HG03432 (cell line): ENCODE data around the gene GRAP2.
"Not testable (repeated sequence)": the region's sequence is repeated elsewhere in the genome, so short reads cannot be mapped to it uniquely, and the experiment has no call there.

Experiments used
- ATAC-seq: cut with Tn5 transposase; IDR thresholded peaks from one replicate; pipeline ENCODE4 v1.9.1; 2021; ENCODE audit warnings: mild to moderate bottlenecking, moderate library complexity; ENCODE audit not compliant: unreplicated experiment

Gene GRAP2

DNA sequence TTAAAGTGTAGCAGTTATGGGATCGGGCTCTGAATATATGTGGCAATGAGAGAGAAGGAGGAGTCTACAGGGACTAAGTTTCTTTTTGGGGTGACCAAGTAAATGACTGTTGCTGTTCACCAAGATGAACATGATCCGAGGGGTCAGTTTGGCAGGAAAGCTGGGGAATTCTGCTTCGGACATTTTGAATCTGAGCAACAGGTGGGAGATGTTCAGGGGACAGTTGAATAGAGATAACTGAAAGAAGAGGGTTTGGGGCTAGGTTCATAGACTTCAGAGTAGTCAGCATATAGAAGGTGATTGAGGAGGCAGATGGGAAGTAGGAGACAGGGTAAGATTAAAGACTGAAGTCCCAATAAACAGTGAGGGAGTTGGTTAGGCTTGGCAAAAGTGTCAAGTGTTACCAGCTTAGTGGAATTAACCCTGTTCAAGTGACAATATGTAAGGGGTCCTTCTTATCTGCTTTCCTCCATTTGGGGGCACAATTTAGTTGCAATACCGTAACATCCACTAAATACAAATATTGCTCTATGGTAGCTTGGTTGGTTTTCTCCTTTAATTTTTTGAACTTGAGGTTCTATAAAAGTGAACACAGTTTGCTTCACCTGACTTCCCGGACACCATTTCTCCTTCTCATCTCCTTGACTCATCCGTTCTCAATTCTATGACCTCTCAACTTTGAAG is 4.4 kb upstream of the GRAP2 start:
- ATAC-seq: no peak

DNA sequence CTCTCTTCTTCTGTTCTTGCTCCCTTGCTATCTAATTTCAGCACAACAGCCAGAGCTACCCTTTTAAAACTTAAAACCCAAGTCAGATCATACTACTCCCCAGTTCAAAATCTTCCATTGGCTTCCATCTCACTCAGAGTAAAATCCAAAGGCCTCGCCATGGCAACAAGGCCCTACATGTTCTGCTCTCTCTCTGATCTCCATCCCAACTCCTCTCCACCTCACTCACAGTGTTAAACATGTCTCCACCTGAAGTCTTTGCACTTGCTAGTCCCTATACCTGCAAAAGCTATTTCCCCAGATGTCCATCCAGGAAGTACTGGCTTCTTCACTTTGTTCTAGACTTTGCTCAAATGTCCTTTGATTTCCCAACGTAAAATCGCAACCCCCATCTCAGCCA is 3.0 kb upstream of the GRAP2 start:
- ATAC-seq: no peak

DNA sequence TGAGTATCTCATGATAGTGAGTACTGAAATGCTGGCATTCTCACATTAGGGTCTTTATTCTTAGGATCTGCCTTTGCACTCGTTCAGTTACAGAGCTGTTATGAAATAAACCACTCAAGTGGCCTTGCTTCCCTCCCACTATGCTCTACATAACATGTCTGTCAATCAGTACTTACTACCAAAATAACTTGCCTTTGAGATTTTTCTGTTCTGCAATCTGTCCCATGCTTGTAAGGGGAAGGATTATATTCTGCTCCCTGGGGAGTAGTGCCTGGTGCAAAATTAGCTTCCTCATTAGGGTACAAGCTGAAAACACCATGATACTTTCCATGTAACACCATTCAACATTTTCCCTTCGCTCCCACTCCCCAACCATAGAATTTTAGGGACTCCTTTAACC is 1.9 kb upstream of the GRAP2 start:
- ATAC-seq: peak; percentile 78

DNA sequence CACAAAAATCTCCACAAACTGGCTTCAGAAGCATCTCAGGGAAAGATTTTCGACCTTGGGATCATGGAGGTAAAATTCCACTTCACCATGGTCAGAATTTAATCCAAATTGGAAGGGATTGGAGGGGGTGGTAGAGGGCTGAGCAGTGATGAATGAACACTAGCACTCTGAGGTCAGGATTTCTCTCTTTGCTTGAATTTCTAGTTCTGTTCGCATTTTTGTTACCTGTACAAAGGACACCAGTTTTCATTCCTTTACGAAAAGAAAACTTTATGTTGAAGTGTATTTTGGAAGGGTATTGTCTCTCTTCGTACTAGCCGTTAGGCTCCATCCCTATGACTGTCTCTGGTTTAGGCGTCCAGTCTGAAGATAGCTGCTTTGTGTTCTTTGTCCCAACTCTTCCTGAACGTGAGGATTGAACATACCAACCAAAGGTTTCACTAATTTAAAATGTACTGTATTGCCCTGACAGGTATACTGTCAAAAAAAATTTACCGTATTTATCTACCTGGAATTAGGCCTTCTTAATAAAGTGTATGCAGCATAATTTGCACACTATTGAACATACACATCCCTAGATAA is 772 bp downstream of the GRAP2 start:
- no peak for ATAC-seq

DNA sequence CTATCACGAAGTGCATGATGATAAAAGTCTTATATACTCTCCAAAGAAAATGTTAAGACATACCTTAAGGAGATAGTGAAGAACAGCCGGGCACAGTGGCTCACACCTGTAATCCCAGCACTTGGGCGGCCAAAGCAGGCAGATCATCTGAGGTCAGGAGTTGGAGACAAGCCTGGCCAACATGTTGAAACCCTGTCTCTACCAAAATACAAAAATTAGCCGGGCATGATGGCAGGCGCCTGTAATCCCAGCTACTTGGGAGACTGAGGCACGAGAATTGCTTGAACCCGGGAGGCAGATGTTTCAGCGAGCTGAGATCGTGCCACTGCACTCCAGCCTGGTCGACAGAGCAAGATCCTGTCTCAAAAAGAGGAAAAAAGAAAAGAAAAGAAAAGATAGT is 3.1 kb downstream of the GRAP2 start:
- not testable (repeated sequence) for ATAC-seq

DNA sequence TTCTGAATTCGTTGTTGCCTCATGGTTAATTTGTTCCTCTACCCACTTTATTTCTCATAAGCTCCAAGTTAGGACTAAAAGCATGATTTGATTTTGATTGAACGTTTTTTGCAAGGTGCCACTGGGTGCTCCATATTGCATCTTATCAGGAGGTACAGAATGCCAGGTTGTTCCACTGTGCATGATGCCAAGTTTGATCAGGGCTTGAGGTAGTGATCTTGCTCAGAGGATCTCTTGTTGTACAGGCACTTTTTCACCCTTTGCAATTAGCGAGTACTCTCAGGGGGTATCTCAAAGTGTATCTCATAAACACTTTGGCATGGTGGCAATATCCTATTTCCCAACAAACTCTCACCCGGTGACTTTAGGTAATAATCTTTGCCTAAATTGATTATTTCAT is 4.0 kb downstream of the GRAP2 start:
- ATAC-seq: no peak

DNA sequence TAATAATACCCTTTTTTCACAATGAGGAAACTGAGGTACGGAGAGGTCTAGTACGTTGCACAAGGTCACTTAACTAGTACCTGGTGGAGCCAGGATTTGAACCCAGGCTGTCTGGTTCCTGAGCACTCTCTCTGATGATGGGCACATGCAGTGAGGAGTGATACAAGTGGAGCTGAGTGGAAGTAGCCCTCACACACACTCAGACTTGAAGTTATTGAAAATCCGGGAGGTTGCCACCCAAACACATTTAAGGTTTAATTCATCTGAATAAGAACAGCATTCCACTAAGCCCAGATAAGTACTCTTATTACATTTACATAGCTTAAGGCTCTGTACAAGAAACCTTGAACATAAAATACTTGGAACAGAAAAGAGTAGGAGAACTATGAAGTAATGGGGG is 4.8 kb downstream of the GRAP2 start:
- no peak for ATAC-seq

DNA sequence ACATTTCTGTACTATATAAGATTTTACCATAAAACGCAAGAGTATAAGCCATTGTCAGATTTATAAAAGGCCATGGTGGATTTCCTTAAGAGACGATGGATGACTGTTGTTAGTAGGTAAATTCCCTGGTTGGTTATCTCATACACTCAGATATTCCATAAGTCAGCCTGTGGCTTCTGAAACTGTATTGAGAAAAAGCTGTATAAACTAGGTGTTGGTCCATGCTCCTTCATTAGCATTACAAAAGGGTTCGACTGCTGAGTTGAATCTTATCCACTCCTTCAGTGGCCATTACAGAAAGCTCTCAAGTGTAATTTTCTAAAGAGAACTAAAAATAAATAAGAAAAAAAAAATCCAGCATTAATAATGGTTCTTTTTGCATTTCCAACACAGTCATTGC is 5.3 kb downstream of the GRAP2 start:
- no peak for ATAC-seq

DNA sequence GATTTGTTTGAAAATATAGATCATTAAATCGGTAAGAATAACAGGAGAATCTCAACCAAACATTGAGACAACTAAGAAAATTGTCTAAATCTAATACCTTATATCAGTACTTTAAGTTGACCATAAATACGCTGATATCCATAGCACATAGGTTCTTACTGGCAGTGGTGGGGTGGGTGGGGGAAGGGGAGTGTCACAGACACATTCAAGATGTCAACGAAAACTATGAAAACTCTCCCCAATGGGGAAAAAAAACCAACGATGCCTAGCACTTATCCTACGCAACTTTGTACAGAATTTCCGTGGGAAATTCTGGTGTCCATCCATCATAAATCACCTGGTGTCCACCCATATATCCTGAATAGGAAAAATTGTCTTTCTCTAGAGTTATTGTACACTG is 6.2 kb downstream of the GRAP2 start:
- ATAC-seq: no peak

DNA sequence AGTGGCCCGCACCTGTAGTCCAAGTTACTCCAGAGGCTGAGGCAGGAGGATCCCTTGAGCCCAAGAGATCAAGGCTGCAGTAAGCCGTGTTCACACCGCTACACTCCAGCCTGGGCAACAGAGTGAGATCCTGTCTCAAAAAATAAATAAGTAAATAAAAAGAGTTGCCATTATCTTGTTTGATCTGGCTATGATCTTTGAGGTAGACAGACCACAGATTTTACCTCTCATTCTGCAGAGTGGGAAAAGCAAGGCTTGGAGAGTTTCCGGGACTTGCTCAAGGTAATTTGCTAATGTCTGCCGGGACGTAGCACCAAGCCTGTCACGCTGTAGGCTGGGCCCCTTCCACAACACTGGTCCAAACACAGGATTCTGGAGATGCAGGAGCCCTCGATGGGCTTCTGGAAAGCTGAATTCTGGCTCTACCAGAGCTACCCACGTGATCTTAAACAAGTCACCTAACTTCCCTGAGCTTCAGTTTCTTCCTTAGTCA is 6.8 kb downstream of the GRAP2 start:
- ATAC-seq: no peak

DNA sequence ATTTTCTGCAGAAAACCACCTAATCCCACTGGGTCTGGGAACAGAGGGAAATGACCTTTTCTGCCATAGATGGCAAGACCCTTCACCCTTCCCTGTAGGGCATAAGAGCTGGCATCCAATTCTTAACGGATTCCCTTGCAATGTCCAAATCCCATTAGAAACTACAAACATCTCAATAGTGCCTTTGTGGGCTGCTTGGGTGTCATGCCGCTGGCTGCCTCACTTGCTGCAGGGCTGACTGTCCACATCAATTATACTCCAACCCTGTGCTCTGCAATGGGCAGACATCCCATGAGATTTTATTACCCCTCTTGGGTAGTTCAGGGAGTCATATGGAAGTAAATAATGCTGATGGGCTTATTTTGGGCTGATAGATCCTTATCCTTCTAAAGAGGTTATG is 7.3 kb downstream of the GRAP2 start:
- ATAC-seq: no peak

DNA sequence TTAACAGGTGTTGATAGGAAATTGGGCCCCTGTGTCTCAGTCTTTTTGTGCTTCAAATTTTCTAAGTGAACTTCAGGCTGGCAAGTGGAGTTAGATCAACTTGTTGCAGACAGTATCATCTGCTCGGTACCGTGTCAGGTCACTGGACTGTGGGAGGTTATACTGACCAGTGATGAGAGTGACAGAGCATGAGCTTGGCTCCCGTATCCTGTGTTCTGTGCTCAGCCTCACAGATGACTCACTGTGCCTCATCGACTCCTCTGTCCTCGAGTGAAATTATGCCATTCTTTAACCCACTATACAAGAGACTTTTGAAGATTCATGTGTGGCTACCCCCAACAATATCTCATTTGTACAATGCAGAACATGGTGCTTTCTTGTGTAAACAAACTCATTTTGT is 7.9 kb downstream of the GRAP2 start:
- ATAC-seq: no peak

DNA sequence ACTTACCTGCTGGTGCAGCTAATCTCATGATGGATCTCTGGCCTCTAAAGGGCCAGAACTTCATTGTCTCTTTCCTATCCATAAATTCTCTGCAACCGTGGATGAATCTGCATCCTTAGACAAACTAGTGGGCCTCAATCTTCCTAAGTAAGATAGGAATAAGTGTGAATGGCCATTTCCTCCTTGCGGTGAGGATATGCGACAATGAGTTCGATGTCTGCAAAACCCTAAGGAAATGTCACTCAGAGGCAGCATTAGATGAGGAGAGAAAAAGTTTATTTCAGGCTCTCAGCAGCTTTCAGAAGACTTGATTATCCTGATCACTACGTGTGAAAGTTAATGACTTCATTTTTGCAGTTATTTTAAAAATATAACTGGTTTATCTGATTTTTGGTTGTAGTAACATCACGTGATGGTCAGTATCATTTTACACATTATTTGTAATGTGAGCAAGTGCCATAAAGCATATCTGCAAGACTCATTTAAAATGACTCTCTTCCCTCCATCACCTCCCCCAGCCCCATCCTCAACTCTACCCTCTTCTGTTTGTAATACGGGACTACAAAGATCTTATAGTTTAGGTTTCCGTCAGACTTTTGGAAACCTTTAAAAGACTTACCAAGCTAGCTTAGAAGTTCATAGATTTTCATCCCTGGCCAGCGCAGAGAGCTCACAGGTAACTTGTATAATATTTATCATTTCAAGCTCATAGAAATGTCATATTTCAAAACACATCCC is 10.2 kb downstream of the GRAP2 start:
- ATAC-seq: no peak

DNA sequence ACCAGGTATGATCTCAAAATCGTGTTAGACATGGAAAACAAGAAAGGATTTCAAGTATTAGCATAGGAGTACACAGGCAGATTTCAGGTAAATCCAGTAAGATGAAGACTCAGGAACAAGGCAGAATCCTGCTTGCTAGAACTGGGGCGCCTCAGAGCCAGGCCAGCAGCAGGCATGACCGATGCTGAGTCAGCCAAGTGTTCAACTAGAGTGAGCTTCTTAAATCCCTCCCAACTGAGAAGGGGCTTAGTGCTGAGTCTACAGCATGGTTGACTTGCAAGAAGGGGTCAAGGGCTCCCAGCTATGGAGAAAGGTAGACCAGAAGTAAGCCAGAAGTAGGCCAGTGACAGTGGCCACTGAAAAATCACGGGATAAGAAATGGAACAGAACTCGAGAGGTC is 12.4 kb downstream of the GRAP2 start:
- ATAC-seq: no peak

DNA sequence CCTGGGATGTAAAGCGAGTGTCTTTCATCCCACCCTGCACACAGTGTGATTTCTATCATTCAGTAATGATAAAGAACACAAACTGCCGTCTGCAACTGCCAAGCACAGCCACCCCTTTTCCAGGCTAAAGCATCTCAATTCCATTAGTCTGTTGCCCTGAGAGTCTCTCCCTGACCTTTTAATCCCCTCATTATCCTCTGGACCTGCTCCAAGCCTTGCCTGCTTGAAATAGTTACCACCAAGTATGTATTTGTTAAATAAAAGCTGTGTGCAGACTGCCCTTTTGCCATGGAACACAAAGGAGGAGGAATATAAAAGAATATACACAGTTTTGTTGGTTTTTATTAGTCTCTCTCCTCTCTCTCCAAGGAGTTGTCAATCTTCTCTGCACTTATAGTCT is 13.0 kb downstream of the GRAP2 start:
- no peak for ATAC-seq

DNA sequence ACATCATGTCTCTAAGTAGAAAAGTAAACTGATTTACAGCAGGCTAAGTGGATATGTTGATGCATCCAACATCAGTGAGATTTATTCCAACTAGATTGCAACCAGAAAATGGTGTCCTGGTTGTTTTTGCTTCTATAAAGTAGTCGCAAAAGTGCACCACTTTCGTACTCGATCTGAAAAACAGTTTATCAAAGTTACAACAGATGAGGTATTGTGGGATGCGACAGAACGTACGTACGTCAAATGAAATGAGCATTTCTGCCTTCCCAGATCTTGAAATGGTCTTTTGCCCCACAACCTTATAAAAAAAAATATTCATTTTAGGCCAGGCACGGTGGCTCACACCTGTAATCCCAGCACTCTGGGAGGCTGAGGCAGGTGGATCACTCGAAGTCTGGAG is 13.7 kb downstream of the GRAP2 start:
- ATAC-seq: no peak

DNA sequence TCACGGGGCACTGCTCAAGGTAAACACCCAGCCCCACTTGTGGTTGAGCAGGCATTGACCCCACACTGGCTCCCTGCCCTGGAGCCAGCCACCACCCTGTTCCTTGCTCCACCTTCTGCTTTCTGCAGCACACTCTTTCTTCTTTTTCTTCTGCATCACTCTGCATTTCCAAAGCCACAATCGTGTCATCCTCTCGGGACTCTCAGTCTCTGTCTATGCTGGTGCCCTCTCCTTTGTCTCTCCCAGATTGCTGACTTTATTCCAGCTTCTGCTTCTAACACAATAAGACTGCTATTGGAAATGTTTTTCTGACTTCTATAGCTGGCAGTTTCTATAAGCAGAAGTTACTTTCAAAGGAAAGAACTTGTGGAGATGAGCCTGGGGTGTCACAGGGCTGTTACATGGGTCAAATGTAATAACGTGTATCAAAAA is 14.4 kb downstream of the GRAP2 start:
- no peak for ATAC-seq

DNA sequence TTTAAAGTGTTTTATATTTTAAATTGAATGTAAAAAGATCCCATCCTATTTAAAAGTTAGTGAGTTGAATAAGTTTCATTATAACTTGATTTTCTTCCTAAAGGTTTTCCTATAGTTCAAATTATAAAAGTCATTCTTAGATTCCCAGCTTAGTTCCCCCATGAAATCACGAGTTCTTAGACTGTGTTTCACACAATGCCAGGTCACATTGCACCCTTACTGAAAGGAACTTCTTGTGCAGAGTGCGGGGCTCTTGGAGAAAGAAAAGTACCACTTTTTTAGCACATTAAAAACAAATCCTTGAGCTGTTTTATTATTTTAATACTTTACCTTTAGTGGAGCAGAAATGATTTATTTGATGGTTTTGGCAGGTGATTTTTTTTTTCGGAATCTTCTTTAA is 15.6 kb downstream of the GRAP2 start:
- no peak for ATAC-seq

DNA sequence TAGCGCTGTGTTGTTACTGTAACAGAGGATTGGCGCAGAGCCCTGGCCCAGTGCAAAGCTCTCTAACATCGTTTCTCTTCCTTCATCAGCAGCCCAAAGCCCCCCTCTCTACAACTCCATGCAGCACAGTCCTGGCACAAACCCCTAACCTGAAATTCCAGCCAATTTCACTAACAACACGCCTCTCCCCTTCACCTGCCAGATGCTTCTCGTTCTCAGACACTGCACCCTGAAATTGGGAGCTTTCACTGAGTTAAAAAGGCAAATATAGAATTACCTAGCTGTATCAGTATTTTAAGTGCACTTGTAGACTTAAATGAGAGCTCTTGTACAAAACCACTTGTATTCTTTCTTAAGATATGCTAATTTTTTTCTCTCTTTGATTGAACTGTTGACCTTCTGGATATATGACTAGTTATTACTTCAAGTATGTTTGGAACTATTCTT is 16.3 kb downstream of the GRAP2 start:
- ATAC-seq: no peak

DNA sequence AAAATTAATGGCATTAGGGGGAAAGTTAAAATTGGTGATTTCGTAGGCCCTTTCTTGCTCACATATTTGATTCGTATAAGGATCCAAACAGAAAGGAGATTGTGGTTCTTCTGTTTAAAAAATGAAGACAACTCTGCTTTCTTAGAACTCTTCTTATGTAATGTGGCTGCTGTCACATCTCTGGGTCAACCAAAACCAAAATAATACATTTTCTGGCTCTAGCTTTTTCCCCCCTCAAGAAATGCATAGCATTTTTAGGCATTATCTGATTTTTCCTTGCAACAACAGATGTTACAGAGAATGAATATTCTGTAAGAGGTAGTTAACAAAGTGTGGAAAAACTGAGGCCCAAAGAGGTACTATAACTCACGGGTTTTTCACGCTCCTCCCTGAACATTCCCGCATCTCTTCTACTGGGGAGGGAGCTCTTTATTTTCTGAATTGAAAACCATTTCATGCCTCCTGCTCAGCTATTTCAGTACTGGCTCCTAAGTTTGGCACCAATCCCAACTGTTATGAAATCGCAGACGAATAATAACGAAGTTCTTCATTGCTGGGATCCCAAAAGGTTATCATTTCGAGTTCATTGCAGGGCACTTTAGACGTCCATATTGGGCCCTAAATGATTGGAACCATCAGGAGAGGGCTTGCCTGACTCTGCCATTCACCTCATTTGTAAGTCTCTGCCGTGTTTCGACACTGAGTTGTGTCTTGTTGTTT is 17.1 kb downstream of the GRAP2 start:
- ATAC-seq: no peak

DNA sequence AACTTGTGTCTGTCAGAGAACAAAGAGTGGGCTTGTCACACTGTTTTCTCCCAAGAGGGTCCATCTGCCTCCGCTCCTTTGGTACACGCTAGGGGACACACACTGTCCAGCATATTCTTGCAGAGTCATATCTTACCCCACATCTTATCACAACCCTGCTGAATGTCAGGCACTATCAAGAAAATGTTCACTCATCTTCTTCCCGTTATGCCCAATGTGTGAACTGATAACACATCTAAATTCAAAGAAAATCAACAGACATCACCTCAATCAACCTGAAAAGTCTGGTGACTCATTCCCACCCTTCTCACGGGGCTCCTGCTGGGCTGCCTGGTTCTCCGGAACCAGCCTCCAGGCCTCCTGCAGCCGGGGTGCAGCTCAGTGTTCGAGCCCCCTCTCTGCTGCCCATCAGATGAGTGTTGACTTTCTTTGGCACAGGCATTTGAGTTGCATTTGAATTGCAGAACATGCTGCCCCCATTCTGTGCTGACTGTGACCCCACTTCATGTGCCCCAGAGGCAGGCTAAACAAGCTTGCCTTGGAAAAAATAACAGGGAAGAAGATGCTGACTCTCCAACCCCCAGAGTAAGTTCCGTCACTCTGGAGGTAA is 19.4 kb downstream of the GRAP2 start:
- no peak for ATAC-seq
